ENCODE measurements around the gene NKAIN2.
A peak's percentile ranks its signal among the peaks of the same experiment; 100 is the strongest.

The NKAIN2 gene

GRCh38 chr6:124479991-124480430 is 676.3 kb downstream of the NKAIN2 start:
- H3K4me3 ChIP-seq (ENCODE audit: low read depth, low read length): no peak overlapping the region
- DNase-seq (ENCODE audit: low read depth, low spot score): peak; percentile 52
- TF ChIP-seq CTCF (IDR thresholded peaks at IDR 0.05; ENCODE audit: low read depth, low read length): no peak
- in situ Hi-C loops (cut with HindIII; ENCODE audit: low sequenced_read_pairs): no loop called here

- TF ChIP-seq CTCF (IDR thresholded peaks at IDR 0.05; ENCODE audit: low read depth, low read length): no peak
- no peak overlapping the region for H3K4me3 ChIP-seq (ENCODE audit: low read depth, low read length)
- peak; percentile 41 for DNase-seq (ENCODE audit: low read depth, low spot score)
- in situ Hi-C loops (cut with HindIII; ENCODE audit: low sequenced_read_pairs): no loop called here
Observed at GRCh38 chr6:124482071-124482491, 678.4 kb downstream of the NKAIN2 start.

GRCh38 chr6:124487623-124488431 is 684.2 kb downstream of the NKAIN2 start:
- peak; percentile 85 for DNase-seq (ENCODE audit: low read depth, low spot score)
- in situ Hi-C loops (cut with HindIII; ENCODE audit: low sequenced_read_pairs): no loop called here
- H3K4me3 ChIP-seq (ENCODE audit: low read depth, low read length): no peak overlapping the region
- TF ChIP-seq CTCF (IDR thresholded peaks at IDR 0.05; ENCODE audit: low read depth, low read length): no peak

GRCh38 chr6:124490122-124490521 is 686.5 kb downstream of the NKAIN2 start:
- no peak overlapping the region for H3K4me3 ChIP-seq (ENCODE audit: low read depth, low read length)
- no peak for TF ChIP-seq CTCF (IDR thresholded peaks at IDR 0.05; ENCODE audit: low read depth, low read length)
- no peak for DNase-seq (ENCODE audit: low read depth, low spot score)
- in situ Hi-C loops (cut with HindIII; ENCODE audit: low sequenced_read_pairs): no loop called here

- in situ Hi-C loops (cut with HindIII; ENCODE audit: low sequenced_read_pairs): no loop called here
- no peak for TF ChIP-seq CTCF (IDR thresholded peaks at IDR 0.05; ENCODE audit: low read depth, low read length)
- H3K4me3 ChIP-seq (ENCODE audit: low read depth, low read length): no peak overlapping the region
- no peak for DNase-seq (ENCODE audit: low read depth, low spot score)
Observed at GRCh38 chr6:124493259-124493658, 689.6 kb downstream of the NKAIN2 start.

GRCh38 chr6:124494956-124495664 is 691.4 kb downstream of the NKAIN2 start:
- in situ Hi-C loops (cut with HindIII; ENCODE audit: low sequenced_read_pairs): no loop called here
- H3K4me3 ChIP-seq (ENCODE audit: low read depth, low read length): no peak overlapping the region
- no peak for TF ChIP-seq CTCF (IDR thresholded peaks at IDR 0.05; ENCODE audit: low read depth, low read length)
- no peak for DNase-seq (ENCODE audit: low read depth, low spot score)
